Mucosa of stomach (tissue), 1 donor: ENCODE measurements around the gene BHMT.

Source experiments
- H3K27me3 ChIP-seq: one replicate; pipeline ENCODE4 v1.7.0; 2013; ENCODE audit warnings: mild to moderate bottlenecking, low read length; ENCODE audit not compliant: control insufficient read depth, insufficient read depth
- H3K36me3 ChIP-seq: one replicate; pipeline ENCODE4 v1.7.0; 2013; ENCODE audit warnings: low read length; ENCODE audit not compliant: control insufficient read depth, insufficient read depth
- H3K4me1 ChIP-seq: one replicate; pipeline ENCODE4 v1.7.0; 2013; ENCODE audit warnings: mild to moderate bottlenecking, low read length; ENCODE audit not compliant: control insufficient read depth, insufficient read depth
- H3K4me3 ChIP-seq: one replicate; pipeline ENCODE4 v1.7.0; 2013; ENCODE audit warnings: low read length
- H3K9ac ChIP-seq: one replicate; pipeline ENCODE4 v1.7.0; 2013; ENCODE audit warnings: mild to moderate bottlenecking, low read length, moderate library complexity
- H3K9me3 ChIP-seq: one replicate; pipeline ENCODE4 v1.7.0; 2013; ENCODE audit warnings: mild to moderate bottlenecking, low read length, moderate library complexity; ENCODE audit not compliant: control insufficient read depth
- donor health status: Pancreatic carcinoma.

BHMT gene, protein sequence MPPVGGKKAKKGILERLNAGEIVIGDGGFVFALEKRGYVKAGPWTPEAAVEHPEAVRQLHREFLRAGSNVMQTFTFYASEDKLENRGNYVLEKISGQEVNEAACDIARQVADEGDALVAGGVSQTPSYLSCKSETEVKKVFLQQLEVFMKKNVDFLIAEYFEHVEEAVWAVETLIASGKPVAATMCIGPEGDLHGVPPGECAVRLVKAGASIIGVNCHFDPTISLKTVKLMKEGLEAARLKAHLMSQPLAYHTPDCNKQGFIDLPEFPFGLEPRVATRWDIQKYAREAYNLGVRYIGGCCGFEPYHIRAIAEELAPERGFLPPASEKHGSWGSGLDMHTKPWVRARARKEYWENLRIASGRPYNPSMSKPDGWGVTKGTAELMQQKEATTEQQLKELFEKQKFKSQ

DNA sequence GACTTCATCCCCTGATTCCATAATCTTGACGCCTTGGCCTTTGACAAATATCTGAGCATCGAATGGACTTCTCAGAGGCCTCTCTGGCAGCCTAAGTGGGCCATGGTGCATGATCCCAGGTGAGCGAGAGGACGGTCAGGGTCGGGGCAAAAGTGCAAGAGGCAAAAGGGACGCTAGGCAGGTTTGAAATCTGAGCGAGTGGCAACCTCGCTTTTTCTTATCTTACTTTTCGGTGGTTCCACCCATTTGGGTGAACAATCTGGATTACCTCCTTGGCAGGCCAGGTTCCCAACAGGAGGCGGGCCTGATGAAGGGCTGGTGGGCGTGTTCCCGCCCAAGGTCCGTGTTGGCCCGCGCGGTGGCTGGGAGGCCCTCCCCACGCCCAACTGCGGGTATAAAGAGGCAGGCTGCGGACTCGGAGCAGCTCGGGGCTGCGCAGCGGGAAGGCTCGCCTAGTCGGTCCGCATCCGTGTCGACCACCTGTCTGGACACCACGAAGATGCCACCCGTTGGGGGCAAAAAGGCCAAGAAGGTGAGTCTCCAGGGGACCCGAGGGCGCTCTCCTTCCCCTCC lies at the start of gene BHMT:
BHMT (plus strand) TSS at position 423 of the 573 bp plus-strand sequence; CDS start at position 500, 77 bp downstream.
- Histone ChIP-seq H3K4me3 (no peak within 1 kb of the TSS), H3K9me3 (no peaks in the 10 kb centered on the region), H3K4me1 (peaks cover 13% of the 10 kb centered on the region), H3K36me3 (no peaks in the 10 kb centered on the region), H3K27me3 (peaks cover 21% of the 10 kb centered on the region), H3K9ac (no peak within 1 kb of the TSS)

DNA sequence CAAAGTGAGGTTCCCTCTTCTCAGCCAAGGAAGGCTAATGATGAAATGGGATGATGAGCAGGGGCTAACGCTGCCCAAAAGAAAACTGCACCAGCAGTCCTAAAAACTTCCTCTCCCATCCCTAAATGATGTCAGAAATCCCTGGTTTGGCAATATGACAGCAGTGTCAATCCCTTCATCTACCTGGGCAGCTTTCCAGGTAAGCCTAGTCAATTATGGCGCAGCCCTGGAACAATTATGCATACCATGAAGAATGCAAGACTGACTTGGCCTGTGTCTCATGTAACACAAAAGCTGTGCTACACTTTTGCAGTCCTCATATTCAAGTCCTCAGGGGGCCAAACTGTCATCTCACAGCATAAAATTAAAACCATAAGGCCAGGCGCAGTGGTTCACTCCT lies 49.2 kb upstream of the BHMT start:
- H3K9me3 ChIP-seq = no peaks in the 10 kb centered on the region
- no peaks in the 10 kb centered on the region for H3K36me3 ChIP-seq
- H3K27me3 ChIP-seq = no peaks in the 10 kb centered on the region
- no peak overlapping the region for H3K4me3 ChIP-seq
- H3K9ac ChIP-seq = no peak overlapping the region
- H3K4me1 ChIP-seq = no peaks in the 10 kb centered on the region

DNA sequence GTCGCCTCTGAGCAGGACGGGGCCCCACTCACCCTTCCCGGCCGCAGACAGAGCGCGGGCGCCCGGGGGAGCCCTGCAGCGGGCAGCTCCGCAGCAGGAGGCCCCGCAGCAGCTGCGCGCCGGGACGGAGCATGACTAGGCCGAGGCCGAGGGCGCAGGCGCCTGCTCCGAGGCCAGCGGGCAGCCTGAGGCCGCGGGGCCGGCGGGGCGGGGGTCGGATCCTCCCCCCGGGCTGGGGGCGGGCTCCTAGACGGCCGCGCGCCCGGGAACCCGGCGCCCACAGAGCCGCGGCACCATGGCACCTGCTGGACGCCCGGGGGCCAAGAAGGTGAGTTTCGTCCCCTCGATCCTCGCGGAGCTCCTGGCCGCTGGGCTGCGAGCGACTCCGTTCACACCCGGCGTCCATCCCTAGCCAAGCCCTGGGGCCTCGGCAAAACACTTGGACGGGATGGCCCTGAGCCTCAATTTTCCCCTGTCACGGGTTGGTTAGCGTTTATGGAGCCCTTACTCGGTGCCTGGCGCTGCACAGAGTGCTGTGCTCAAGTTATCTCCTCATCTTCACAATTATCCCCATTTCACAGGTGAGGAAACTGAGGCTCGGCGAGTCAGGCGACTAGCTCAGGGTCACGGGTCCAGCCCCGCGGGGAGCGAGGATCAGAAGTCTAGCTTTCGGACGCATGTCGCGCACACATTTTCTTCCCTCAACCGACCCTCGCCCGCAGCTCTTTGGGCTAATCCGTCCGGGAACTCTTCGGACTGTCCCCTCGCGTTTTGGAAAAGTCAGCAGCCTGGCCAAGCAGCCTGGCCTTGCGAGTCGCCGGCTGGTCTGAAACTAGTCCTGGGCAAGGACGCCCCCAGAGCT lies 41.9 kb upstream of the BHMT start, which contains the start of the genes BHMT2 and DMGDH:
BHMT2 (plus strand) TSS at position 280 of the 862 bp plus-strand sequence; CDS start at position 296, 16 bp downstream.
DMGDH (minus strand) TSS at position 187 of the 862 bp plus-strand sequence; CDS start at position 133, 54 bp downstream.
- Histone ChIP-seq H3K27me3 (peaks cover 6% of the 10 kb centered on the region), H3K4me3 (no peak within 1 kb of the TSS), H3K9me3 (peaks cover 4% of the 10 kb centered on the region), H3K9ac (no peak within 1 kb of the TSS), H3K36me3 (no peaks in the 10 kb centered on the region), H3K4me1 (no peaks in the 10 kb centered on the region)

DNA sequence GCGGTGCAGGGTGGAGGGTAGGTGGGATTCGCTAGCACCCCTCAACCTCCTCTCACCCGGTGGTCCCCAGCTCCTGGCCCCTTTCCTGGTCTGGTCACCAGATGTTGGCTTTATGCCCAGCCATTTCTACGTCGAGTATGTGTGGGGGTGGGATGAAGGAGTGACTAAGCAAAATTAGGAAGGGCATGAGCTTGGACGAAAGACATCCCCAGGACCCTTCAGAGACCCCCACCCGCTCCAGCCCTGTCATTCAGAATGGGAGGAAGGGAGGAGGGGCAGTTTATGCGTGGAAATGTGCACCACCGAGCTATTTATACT lies 41.3 kb upstream of the BHMT start:
- Histone ChIP-seq H3K27me3 (peaks cover 6% of the 10 kb centered on the region), H3K4me1 (no peaks in the 10 kb centered on the region), H3K4me3 (no peak overlapping the region), H3K9ac (no peak overlapping the region), H3K36me3 (no peaks in the 10 kb centered on the region), H3K9me3 (peaks cover 4% of the 10 kb centered on the region)

DNA sequence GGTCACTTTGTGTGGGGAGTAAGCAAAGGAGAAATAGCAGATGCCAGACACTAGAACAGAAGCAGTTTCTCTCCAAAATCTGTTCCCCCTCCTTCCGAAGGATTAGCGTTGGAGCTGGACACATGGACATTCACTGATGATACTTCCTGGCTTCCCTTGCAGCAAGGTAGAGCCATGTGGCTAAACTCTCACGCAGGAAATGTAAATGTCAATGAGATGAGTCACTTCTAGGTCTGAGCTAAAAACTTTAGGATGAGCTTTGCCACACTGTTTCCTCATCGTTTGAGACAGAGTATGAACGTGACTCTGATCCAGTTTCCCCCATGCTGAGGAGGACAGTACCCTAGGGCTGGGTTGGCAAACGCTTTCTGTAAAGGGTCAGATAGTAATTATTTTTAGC lies 37.0 kb upstream of the BHMT start:
- Histone ChIP-seq H3K36me3 (no peaks in the 10 kb centered on the region), H3K9me3 (peaks cover 4% of the 10 kb centered on the region), H3K27me3 (peaks cover 4% of the 10 kb centered on the region), H3K4me1 (no peaks in the 10 kb centered on the region), H3K9ac (no peak overlapping the region), H3K4me3 (no peak overlapping the region)

DNA sequence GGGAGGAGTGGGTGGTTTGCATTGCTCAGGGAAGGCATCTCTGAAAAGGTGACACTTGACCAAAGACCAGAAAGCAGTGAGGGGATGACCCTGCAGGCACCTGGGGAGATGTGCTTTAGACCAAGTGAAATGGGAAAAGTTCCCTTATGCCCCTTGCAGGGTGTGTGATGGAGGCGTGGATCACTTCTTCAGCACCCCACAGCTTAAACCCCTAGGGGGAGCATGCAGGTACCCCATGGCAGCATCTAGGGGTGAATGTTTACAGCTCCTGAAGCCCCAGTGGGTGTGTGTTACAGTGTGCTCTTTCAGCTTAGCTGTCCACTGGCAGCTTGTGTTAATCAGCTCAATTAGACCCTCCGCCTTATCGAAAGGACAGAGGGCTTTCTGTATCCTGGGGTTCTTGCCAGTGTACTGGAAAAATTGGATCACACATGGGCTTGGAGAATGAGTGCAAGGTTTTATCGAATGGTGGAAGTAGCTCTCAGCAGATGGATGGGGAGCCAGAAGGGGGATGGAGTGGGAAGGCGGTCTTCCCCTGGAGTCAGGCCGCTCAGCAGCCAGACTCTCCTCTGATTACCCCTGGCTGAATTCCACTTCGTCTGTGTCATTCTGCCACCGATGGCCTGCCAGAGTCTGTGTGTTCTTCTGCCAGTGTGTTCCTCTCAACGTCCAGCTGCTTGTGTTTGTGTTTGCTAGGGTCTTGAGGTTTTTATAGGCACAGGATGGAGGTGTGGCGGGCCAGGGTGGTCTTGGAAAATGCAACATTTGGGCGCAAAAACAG lies 35.8 kb upstream of the BHMT start:
- Histone ChIP-seq H3K4me3 (no peak overlapping the region), H3K27me3 (no peaks in the 10 kb centered on the region), H3K36me3 (no peaks in the 10 kb centered on the region), H3K9me3 (peaks cover 4% of the 10 kb centered on the region), H3K4me1 (no peaks in the 10 kb centered on the region), H3K9ac (no peak overlapping the region)

DNA sequence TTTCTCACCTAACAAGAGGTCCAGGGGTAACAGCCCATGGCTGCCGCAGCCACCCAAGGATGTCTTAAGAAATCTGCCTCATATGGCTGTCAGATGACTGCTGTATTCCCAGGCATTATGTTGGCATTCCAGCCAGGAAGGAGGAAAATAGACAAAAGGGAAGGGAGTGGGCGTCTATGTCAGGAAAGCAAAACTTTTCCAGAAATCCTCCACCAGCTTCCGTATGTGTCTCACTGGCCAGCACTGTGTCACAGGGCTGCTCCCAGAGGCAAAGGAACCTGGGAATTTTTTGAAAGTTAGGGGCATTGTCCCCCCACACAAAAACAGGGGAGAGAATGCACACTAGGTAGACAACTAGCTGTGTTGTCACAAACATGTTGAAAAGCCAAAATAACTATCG lies 34.8 kb upstream of the BHMT start:
- Histone ChIP-seq H3K4me1 (no peaks in the 10 kb centered on the region), H3K9ac (no peak overlapping the region), H3K4me3 (no peak overlapping the region), H3K27me3 (no peaks in the 10 kb centered on the region), H3K36me3 (no peaks in the 10 kb centered on the region), H3K9me3 (peaks cover 4% of the 10 kb centered on the region)

DNA sequence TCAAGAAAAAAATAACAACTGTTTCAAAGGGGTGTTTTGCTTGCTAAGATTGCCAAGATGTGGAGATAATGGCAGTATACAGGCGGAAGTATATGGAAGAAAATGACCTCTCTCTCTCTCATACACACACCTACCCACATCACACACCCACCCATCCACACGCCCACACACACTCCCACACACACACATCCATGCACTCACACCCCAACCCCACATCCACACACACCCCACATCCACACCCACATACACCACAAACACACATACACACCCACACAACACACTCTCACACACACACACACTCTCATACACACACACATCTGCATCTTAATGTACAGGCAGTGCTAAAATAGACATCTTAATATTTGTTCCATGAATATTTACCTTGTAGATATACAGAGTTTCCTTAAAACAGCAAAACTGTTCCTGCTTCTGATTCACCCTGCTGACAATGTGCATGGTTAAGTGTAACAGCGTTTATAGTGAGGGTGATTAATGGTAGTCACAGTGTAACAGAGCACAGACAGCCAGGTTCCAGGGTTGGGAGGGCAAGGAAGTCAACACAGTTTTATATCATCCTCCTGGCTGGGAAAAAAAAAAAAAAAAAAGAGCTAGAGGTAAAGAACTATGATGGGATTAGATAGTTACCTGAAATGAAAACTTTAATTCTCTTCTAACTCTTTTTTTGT lies 33.8 kb upstream of the BHMT start:
- H3K4me3 ChIP-seq = no peak overlapping the region
- H3K36me3 ChIP-seq = no peaks in the 10 kb centered on the region
- peaks cover 4% of the 10 kb centered on the region for H3K9me3 ChIP-seq
- no peaks in the 10 kb centered on the region for H3K4me1 ChIP-seq
- no peaks in the 10 kb centered on the region for H3K27me3 ChIP-seq
- H3K9ac ChIP-seq = no peak overlapping the region

DNA sequence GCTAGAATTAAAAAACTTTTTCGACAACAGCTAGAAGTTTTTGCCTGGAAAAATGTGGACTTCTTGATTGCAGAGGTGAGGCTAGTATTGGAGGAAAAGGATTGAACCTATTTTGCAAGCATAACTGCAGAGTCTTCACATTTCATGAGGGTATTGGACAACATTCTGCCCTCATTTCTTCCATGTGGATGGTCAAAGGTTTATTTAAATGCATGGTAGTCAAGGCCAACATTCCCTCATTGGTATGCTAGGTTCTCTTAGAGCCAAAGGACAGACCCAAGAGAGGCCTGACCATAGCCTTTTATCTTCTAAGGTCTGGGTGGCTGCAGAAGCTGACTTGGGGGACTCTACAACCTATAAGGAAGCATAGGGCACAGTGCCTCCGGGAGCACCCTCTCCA lies 30.8 kb upstream of the BHMT start:
- no peaks in the 10 kb centered on the region for H3K36me3 ChIP-seq
- no peaks in the 10 kb centered on the region for H3K4me1 ChIP-seq
- H3K9ac ChIP-seq = no peak overlapping the region

DNA sequence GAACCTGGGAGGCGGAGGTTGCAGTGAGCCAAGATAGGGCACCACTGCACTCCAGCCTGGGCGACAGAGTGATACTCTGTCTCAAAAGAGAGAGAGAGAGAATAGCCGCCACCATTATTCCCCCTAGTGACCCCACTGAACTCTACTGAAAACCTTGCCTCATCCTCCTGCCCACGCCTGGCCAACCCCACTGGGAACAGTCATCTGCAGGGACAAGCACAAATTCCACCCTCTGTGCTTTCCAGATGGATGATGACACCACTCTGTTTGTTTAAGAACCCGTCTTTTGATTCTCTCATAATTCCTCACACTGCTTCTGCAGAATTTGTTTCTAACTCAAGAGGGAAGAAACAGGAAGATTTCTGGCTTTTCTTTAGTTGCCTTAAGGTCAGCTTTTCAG lies 29.8 kb upstream of the BHMT start:
- no peaks in the 10 kb centered on the region for H3K4me1 ChIP-seq
- no peak overlapping the region for H3K4me3 ChIP-seq
- no peaks in the 10 kb centered on the region for H3K36me3 ChIP-seq
- H3K9ac ChIP-seq = no peak overlapping the region
- H3K9me3 ChIP-seq = no peaks in the 10 kb centered on the region
- H3K27me3 ChIP-seq = no peaks in the 10 kb centered on the region

More for the DNA sequence above, 30.8 kb upstream of the BHMT start:
- Histone ChIP-seq H3K9me3 (no peaks in the 10 kb centered on the region), H3K4me3 (no peak overlapping the region), H3K27me3 (no peaks in the 10 kb centered on the region)

DNA sequence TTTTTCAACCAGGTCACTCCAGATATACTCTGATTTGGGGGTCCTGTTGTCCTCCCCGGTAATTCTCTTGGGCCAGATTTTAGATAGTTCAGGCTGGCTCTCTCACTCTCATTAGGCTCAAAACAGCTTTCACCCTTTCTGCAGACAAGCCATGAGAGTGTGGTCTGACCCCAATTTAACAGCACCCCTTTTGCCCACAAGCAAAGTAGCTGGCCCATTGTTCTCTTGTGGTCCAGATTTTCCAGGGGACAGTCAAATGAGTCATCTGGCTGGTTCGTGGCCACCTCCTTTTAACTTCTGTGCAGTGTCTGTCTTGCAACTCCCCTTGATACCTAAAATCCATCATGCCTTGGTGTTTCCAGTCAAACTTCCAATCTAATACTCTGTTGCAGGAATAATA lies 25.5 kb upstream of the BHMT start:
- Histone ChIP-seq H3K36me3 (no peaks in the 10 kb centered on the region), H3K27me3 (no peaks in the 10 kb centered on the region), H3K9ac (no peak overlapping the region), H3K4me3 (no peak overlapping the region), H3K9me3 (no peaks in the 10 kb centered on the region), H3K4me1 (no peaks in the 10 kb centered on the region)
